NCI-H187 (cell line): ENCODE data around the gene ABR.
"Not testable (repeated sequence)": the region's sequence is repeated elsewhere in the genome, so short reads cannot be mapped to it uniquely, and the experiment has no call there.

Source experiments
- DNase-seq, 2 experiments: peaks; one replicate each; lab custom pipeline; 2025; lab: John Stamatoyannopoulos, UW

Gene ABR

GRCh38 chr17:1201132-1201702 is 21.4 kb upstream of the ABR start:
- DNase-seq, result no peak

- not testable (repeated sequence) for DNase-seq
These were observed 19.5 kb upstream of the ABR start for GRCh38 chr17:1199271-1199743.

- no peak for DNase-seq
These were observed 18.2 kb upstream of the ABR start for GRCh38 chr17:1197781-1198490.

- DNase-seq, result no peak
These were observed 17.6 kb upstream of the ABR start for GRCh38 chr17:1197379-1197778.

- DNase-seq, result no peak
These were observed 17.2 kb upstream of the ABR start for GRCh38 chr17:1196946-1197345.

- no peak for DNase-seq
These were observed 13.3 kb upstream of the ABR start for GRCh38 chr17:1192911-1193699.

GRCh38 chr17:1190751-1191331 is 11.1 kb upstream of the ABR start:
- no peak for DNase-seq

GRCh38 chr17:1188812-1189504 is 9.2 kb upstream of the ABR start:
- DNase-seq, result no peak

GRCh38 chr17:1186923-1187771 is 7.4 kb upstream of the ABR start:
- peak in 1 of 2 experiments; percentile 43 for DNase-seq

- no peak for DNase-seq
These were observed 6.5 kb upstream of the ABR start for GRCh38 chr17:1186214-1186820.

GRCh38 chr17:1183171-1183873 is 3.5 kb upstream of the ABR start:
- DNase-seq, result no peak

GRCh38 chr17:1182811-1183170 is 3.0 kb upstream of the ABR start:
- no peak for DNase-seq

GRCh38 chr17:1181753-1182137 is 2.0 kb upstream of the ABR start:
- DNase-seq, result no peak

GRCh38 chr17:1180958-1181752 is 1.4 kb upstream of the ABR start:
- DNase-seq, result no peak

- no peak for DNase-seq
These were observed 516 bp downstream of the ABR start for GRCh38 chr17:1179112-1179817.

GRCh38 chr17:1177016-1177700 is 2.6 kb downstream of the ABR start:
- DNase-seq, result no peak

- no peak for DNase-seq
These were observed 5.4 kb downstream of the ABR start for GRCh38 chr17:1174263-1174880.
